ENCODE data around the gene WARS2. TPM values are rescaled to one million over a fixed set of nuclear protein-coding genes. Genes with fewer than 3 reads are reported as not detected.

Gene WARS2
- total RNA-seq, 1 experiment from 2014 or later, result 17.6 TPM

GRCh38 chr1:119053917-119054316, 86.5 kb downstream of the WARS2 start:
- Histone ChIP-seq H3K4me1 (replicated peaks; ENCODE audit: insufficient read depth) (no peaks in the 10 kb centered on the region), H3F3A (ENCODE audit: insufficient read depth, low read depth) (no peaks in the 10 kb centered on the region; the same call in 1 of the 2 replicates), H3K9me3 (ENCODE audit: insufficient read depth, low read depth) (no peaks in the 10 kb centered on the region), H2AFZ (no peak overlapping the region), H3K4me2 (no peak overlapping the region), H3K79me2 (ENCODE audit: low read depth) (no peaks in the 10 kb centered on the region), H3K27ac (no peak overlapping the region), H3K36me3 (ENCODE audit: low read depth) (no peaks in the 10 kb centered on the region), H4K20me1 (ENCODE audit: insufficient read depth) (0 out of 2 replicates have a peak, but pooled peaks cover 7% of the 10 kb centered on the region), H3K4me3 (no peak overlapping the region), H3K9me2 (ENCODE audit: insufficient read depth) (peaks cover 4% of the 10 kb centered on the region; the same call in 1 of the 2 replicates), H3K27me3 (ENCODE audit: insufficient read depth, low read depth) (no peaks in the 10 kb centered on the region)
- no TSS peak for BruUV-seq (replicated peaks)
- TF ChIP-seq CTCF (conservative IDR thresholded peaks at IDR 0.05) (no peak), EZH2 (IDR thresholded peaks at IDR 0.05; ENCODE audit: low read depth) (no peak)
- no peak for DNase-seq
- intact Hi-C loops (cut with micrococcal nuclease; ENCODE audit: unreplicated experiment), result no loop called here
- ChIA-PET CTCF (no interaction called here), POLR2A (ENCODE audit: unreplicated experiment) (no interaction called here)

- H3K79me2 ChIP-seq (ENCODE audit: low read depth), result no peaks in the 10 kb centered on the region
- no TSS peak for BruUV-seq (replicated peaks)
- no peak overlapping the region for H2AFZ ChIP-seq
- POLR2A ChIA-PET (ENCODE audit: unreplicated experiment), result no interaction called here
- H3K4me3 ChIP-seq, result no peak overlapping the region
- H3K36me3 ChIP-seq (ENCODE audit: low read depth), result no peaks in the 10 kb centered on the region
- no peaks in the 10 kb centered on the region for H3K9me3 ChIP-seq (ENCODE audit: insufficient read depth, low read depth)
- H3K4me1 ChIP-seq (replicated peaks; ENCODE audit: insufficient read depth), result no peaks in the 10 kb centered on the region
- H3K27me3 ChIP-seq (ENCODE audit: insufficient read depth, low read depth), result no peaks in the 10 kb centered on the region
- intact Hi-C loops (cut with micrococcal nuclease; ENCODE audit: unreplicated experiment), result no loop called here
- no peak overlapping the region for H3K27ac ChIP-seq
- TF ChIP-seq EZH2 (IDR thresholded peaks at IDR 0.05; ENCODE audit: low read depth) (no peak), CTCF (conservative IDR thresholded peaks at IDR 0.05) (no peak)
- DNase-seq, result no peak
- H3F3A ChIP-seq (ENCODE audit: insufficient read depth, low read depth), result no peaks in the 10 kb centered on the region; the same call in 1 of the 2 replicates
- peaks cover 4% of the 10 kb centered on the region; the same call in 1 of the 2 replicates for H3K9me2 ChIP-seq (ENCODE audit: insufficient read depth)
- CTCF ChIA-PET, result interaction anchor here (0.6 kb wide), 1 partner anchor 17 kb away, joined by 4 read pairs; no protein-coding TSS in a partner anchor
- H3K4me2 ChIP-seq, result no peak overlapping the region
- H4K20me1 ChIP-seq (ENCODE audit: insufficient read depth), result 0 out of 2 replicates have a peak, but pooled peaks cover 7% of the 10 kb centered on the region
Observed at GRCh38 chr1:119052267-119052666, 88.2 kb downstream of the WARS2 start.

- BruUV-seq (replicated peaks), result no TSS peak
- no peaks in the 10 kb centered on the region; the same call in 1 of the 2 replicates for H3K36me3 ChIP-seq (ENCODE audit: low read depth)
- no peak overlapping the region for H3K4me3 ChIP-seq
- no peaks in the 10 kb centered on the region for H3K9me2 ChIP-seq (ENCODE audit: insufficient read depth)
- no peak overlapping the region for H3K27ac ChIP-seq
- H3K4me2 ChIP-seq, result no peak overlapping the region
- intact Hi-C loops (cut with micrococcal nuclease; ENCODE audit: unreplicated experiment), result no loop called here
- CTCF ChIA-PET, result no interaction called here
- DNase-seq, result no peak
- no peaks in the 10 kb centered on the region for H3K27me3 ChIP-seq (ENCODE audit: insufficient read depth, low read depth)
- H2AFZ ChIP-seq, result no peak overlapping the region
- POLR2A ChIA-PET (ENCODE audit: unreplicated experiment), result no interaction called here
- 0 out of 2 replicates have a peak, but pooled peaks cover 7% of the 10 kb centered on the region for H4K20me1 ChIP-seq (ENCODE audit: insufficient read depth)
- no peaks in the 10 kb centered on the region for H3K9me3 ChIP-seq (ENCODE audit: insufficient read depth, low read depth)
- TF ChIP-seq CTCF (conservative IDR thresholded peaks at IDR 0.05) (no peak), EZH2 (IDR thresholded peaks at IDR 0.05; ENCODE audit: low read depth) (no peak)
- H3F3A ChIP-seq (ENCODE audit: insufficient read depth, low read depth), result no peaks in the 10 kb centered on the region
- no peaks in the 10 kb centered on the region for H3K79me2 ChIP-seq (ENCODE audit: low read depth)
- no peaks in the 10 kb centered on the region for H3K4me1 ChIP-seq (replicated peaks; ENCODE audit: insufficient read depth)
Observed at GRCh38 chr1:119048624-119049404, 91.6 kb downstream of the WARS2 start.

All from PC-9 (cell line).